8988T (cell line): ENCODE measurements around the gene FNDC11.

Experiments used
- DNase-seq: peaks from one replicate; pipeline ENCODE4 v3.0.0; 2011

Gene FNDC11

GRCh38 chr20:63540417-63541186, 13.4 kb upstream of the FNDC11 start:
- DNase-seq, result no peak

DNA sequence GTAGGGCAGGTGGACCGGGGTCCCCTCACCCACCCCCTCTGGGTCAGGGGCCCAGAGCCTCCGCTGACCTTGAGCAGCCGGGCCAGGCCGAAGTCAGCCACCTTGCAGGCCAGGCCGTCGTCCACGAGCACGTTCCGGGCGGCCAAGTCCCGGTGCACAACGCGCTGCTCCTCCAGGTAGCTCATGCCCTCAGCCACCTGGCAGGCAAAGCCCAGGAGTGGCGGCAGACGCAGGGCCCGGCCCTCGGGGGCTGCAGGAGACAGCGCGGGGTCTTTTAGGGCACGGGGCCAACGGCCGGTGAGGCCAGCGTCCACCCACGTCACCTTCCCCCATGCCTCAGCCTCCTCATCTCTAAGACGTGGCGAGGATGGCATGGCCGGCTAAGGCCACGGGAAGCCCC, 12.6 kb upstream of the FNDC11 start:
- DNase-seq, result no peak

DNA sequence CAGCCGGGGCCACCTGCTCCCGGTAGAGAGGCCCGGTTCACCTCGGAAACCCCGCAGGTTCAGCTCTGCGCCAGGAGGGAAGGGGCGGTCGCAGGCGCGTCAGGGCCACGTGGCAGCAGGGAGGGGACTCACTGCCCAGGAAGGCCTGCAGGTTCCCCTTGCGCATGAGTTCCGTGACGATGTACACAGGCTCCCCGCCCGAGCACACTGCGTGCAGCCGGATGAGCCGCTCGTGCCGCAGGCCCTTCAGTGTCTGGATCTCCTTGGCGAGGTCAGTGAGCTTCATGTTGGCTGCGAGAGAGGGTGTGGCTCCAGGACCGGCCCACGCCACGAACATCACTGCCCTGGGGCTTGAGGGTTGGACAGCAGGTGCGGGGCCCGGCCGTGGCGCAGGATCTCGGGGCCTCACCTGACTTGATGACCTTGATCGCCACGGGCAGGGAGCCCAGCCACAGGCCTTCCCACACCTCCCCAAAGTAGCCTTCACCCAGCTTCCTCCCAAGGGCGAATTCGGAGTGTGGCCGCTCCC, 11.9 kb upstream of the FNDC11 start:
- no peak for DNase-seq

- DNase-seq, result no peak
Measured at GRCh38 chr20:63542696-63543095, 11.3 kb upstream of the FNDC11 start.

DNA sequence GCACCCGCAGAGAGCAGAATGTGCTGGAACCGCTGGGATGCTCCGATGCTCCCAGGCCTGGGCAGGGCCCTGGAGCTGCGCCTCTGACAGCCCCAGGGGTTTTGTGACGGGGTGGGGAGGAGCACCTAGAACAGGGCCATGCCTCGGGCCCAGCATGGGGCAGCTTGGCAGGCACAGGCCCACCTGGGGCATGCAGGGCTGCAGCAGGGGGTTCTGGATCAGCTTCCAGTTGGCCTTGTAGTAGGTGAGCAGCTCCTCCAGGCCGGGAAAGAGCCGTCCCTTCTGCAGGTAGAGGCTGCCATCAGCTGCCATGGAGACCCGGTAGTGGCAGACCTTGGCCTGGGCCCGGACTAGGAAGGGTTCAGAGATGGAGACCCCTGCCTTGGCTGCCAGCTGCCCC, 10.8 kb upstream of the FNDC11 start:
- no peak for DNase-seq

- no peak for DNase-seq
Measured at GRCh38 chr20:63543733-63544132, 10.2 kb upstream of the FNDC11 start.

- no peak for DNase-seq
Measured at GRCh38 chr20:63544241-63544957, 9.6 kb upstream of the FNDC11 start.

GRCh38 chr20:63544958-63545516, 8.9 kb upstream of the FNDC11 start:
- peak; percentile 100 for DNase-seq

DNA sequence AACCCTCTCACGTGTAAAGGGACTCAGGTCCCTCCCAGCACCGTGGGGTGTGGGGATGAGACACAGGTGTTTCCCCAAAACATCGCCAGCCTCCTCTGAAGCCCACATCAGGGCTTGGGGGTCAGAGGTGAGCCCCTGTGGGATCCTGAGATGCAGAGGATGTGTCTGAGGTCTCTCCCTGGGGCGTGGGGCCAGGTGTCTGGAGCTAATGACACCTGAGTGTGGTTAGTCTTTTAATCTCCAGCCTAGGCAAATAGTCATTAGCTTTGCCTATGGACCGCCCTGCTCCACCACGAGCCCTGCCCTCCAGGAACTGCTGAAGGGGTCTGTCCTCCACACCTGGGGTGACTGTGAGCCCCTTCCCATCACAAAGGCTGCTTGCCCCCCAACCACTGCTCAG, 8.1 kb upstream of the FNDC11 start:
- no peak for DNase-seq

DNA sequence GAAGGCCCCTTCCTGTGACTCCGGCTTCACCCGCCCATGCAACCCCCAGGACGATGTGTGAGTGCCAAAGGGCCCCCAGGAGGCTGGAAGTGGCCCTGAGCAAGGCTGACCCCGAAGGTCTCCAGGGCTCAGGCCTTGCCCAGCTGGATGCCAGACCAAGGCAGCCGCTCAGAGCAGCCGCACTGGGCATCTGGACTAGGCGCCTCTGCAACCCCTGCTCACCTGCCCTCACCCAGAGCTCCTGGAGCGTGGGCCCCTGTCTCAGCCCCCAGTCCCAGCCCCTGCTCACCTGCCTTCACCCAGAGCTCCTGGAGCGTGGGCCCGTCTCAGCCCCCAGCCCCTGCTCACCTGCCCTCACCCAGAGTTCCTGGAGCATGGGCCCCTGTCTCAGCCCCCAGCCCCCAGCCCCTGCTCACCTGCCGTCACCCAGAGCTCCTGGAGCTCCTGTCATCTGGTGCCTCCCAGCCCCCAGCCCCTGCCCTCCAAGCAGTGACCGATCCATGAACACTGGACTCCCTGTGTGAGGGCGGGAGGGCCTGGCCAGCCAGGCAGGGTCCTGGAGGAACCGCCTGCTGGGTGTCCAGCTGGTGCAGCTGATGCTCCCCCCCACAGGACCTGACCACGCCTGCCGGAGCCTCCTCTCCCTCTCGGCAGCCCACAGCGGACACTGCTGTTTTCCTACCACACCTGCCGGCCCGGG, 7.6 kb upstream of the FNDC11 start:
- no peak for DNase-seq

GRCh38 chr20:63546956-63547724, 6.8 kb upstream of the FNDC11 start:
- no peak for DNase-seq

GRCh38 chr20:63547725-63548480, 6.1 kb upstream of the FNDC11 start, which contains the start of gene SRMS:
TSS of gene SRMS (minus strand) at chr20:63547749. CDS start at chr20:63547463, 286 bp downstream.
- DNase-seq, result no peak

GRCh38 chr20:63548542-63548941, 5.4 kb upstream of the FNDC11 start:
- no peak for DNase-seq

DNA sequence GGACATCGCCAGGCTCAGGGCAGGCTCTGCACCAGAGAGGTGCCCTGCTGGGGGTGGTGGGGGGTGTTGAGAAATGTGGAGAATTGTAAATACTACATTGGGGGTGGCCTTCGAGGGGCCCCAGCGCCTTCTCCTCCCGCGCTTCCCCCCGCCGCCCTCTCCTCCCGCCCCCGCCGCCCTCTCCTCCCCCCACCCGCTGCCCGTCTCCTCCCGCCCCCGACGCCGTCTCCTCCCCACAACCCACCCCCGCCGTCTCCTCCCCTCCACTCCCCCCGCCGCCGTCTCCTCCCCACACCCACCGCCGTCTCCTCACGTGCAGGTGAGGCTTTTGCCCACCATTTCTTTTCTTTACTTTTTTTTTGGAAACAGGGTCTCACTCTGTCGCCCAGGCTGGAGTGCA, 4.9 kb upstream of the FNDC11 start:
- no peak for DNase-seq

DNA sequence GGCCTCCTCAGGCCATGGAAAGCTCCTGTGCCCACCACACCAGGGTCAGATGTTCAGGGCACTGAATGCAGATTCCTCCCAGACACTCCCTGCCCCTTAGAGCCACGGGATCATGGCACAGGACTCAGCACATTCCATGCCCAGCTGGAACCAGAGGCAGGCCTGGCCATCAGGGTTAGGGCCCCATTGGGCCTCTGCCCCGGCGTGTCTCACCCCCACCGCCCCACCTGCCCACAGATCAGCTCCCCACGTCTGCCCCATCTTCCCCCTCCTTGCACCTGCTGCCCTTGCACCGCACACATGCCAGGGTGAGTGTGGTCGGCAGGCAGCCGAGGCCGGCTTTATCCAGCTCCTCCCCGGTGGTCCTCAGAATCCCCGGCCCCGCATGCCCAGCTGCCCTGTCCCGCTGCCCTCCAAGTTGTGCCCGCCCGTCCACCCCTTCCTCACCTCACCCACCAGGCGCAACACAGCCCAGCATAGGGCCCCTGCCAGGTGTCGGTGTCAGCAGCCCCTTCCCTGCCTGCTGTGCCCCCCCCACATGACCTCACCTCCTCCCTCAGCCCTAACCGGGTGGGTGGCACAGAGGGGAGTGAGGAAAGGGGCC, 4.2 kb upstream of the FNDC11 start:
- no peak for DNase-seq

DNA sequence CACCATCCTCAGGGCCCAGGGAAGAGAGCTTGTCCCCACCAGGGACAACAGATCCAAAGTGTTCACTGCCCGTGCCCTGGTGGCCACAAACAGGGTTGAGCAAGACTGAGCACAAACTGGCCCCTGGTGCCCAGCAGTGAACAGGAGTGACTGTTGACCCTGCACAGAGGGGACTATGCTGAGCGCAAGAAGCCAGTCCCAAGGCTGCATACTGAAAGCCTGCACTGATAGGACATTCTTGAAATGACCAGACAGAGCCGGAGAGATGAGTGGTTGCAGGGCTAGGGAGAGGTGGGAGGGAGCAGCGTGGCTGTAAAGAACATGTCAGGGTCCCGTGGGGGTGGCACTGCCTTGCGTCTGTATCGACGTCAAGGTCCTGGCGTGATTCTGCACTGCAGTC, 2.9 kb upstream of the FNDC11 start:
- DNase-seq, result no peak

GRCh38 chr20:63552481-63553249, 1.3 kb upstream of the FNDC11 start:
- DNase-seq, result no peak

GRCh38 chr20:63553251-63553932, 567 bp upstream of the FNDC11 start:
- peak; percentile 91 for DNase-seq

DNA sequence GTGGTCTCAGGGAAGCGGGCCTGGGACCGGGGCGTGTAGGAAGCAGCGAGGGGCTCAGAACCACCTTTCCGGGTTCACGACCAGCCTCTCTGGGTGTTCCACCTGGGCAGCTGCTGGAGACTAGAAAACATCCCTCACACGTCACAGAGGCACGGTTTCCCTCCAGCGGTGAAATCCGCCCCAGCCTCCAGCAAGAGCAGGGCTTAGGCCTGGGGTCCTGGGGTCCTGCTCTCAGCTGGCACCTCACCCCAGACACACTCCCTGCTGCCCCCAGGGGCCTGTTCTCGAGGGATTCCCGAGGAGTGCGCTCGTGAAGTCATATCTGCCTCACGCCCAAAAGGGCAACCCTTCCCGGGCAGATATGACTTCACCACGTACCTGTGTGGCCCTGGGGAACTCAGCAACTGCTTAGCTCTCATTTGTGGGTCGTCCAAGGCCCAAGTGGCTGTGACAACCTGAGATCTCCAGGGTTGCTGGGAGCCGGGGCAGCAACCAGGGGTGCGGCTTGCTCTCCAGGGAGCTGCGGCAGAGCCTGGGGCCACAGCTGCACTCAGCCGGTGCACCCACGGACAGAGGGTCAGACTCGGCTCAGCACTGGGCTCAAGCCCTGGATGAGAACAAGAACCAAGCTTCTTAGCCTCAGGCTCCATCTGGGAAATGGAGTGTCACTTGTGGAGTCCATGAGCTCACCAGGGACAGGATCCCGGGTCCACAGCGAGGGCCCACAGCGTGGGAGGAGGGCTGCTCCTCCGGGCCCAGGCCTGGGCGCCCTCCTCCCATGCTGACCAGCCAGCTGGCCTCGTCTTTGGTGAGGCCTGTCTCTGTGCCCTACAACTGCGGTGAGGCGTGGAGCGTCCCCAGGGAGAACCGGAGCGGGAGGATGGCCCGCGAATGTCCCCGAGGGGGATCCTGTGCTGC, 661 bp downstream of the FNDC11 start:
- no peak for DNase-seq
